Vagina (tissue), 2 donors: Measurements from ENCODE around the gene TPBGL.

Source experiments
- POLR2A ChIP-seq, 2 donors: fragments of 450-650 bp; IDR thresholded peaks; one replicate each; pipeline ENCODE4 v1.6.1; 2017; ENCODE audit warnings: antibody characterized with exemption in 2 of 2, mild to moderate bottlenecking in 2 of 2, moderate library complexity in 2 of 2
- POLR2AphosphoS5 ChIP-seq, 2 donors: sonication (generic); formaldehyde crosslinking; IDR thresholded peaks; one replicate each; pipeline ENCODE4 v1.9.0; 2017; ENCODE audit warnings: antibody characterized with exemption in 2 of 2, mild to moderate bottlenecking in 2 of 2, low read depth in 1 of 2; ENCODE audit not compliant: insufficient read depth in 1 of 2
- TF ChIP-seq, protein P1 (sequence below), 3 experiments: fragments of 450-650 bp in 2 of 3; fragments of 200-600 bp in 1 of 3; sonication (generic) in 1 of 3; IDR thresholded peaks; one replicate each; pipeline ENCODE4 v1.5.1; 2017 to 2019; ENCODE audit warnings: antibody characterized with exemption in 3 of 3, mild to moderate bottlenecking in 2 of 3, moderate library complexity in 2 of 3

DNA sequence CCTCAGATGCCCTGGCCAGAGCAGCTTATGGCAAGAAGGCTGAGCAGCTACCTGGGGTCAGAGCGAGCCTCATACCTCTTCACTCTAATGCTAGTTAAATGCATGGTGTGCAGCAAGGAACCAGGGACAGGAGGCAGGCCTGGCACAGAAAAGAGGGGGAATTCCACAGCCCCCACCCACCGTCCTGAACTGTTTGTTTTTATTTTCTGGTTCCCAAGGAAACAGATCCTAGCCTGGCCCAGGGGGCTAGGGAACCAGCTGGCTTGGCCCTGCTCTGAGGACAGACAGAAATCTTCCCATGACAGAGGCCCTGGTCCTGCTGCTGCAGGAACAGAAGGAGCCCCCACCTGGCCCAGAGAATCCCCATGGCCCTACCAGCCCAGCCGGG is 49.2 kb upstream of the TPBGL start:
- TF ChIP-seq, protein P1, sequence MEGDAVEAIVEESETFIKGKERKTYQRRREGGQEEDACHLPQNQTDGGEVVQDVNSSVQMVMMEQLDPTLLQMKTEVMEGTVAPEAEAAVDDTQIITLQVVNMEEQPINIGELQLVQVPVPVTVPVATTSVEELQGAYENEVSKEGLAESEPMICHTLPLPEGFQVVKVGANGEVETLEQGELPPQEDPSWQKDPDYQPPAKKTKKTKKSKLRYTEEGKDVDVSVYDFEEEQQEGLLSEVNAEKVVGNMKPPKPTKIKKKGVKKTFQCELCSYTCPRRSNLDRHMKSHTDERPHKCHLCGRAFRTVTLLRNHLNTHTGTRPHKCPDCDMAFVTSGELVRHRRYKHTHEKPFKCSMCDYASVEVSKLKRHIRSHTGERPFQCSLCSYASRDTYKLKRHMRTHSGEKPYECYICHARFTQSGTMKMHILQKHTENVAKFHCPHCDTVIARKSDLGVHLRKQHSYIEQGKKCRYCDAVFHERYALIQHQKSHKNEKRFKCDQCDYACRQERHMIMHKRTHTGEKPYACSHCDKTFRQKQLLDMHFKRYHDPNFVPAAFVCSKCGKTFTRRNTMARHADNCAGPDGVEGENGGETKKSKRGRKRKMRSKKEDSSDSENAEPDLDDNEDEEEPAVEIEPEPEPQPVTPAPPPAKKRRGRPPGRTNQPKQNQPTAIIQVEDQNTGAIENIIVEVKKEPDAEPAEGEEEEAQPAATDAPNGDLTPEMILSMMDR (IDR thresholded peaks at IDR 0.05): no peak
- TF ChIP-seq POLR2A (IDR thresholded peaks at IDR 0.05) (no peak), POLR2AphosphoS5 (IDR thresholded peaks at IDR 0.05; ENCODE audit: insufficient read depth in 1 of 2, low read depth in 1 of 2) (no peak)
